IMR-90 (cell line): Measurements from ENCODE around the gene RAB18. TPM values are rescaled to one million over a fixed set of nuclear protein-coding genes. Genes with fewer than 3 reads are reported as not detected.

ENCODE experiments used
- ATAC-seq: fragments of 200-7000 bp; cut with Tn5 transposase; 2 replicates; pipeline ENCODE4 v1.9.1; 2020; ENCODE audit warnings: low read depth, mild to moderate bottlenecking, moderate library complexity
- BruUV-seq: library from RNA; stranded (reverse); fragments of 400-500 nt; replicated peaks from 2 replicates; lab custom pipeline; 2021; lab: Mats Ljungman, UMichigan
- CTCF ChIA-PET: fragments of 300-600 bp; formaldehyde crosslinking; extraction: SDS; loops from one replicate; lab custom pipeline; 2021; ENCODE audit warnings: antibody characterized with exemption; lab: Yijun Ruan, JAX
- POLR2A ChIA-PET: fragments of 300-600 bp; sonication (Branson Sonifier 250); formaldehyde crosslinking; loops from one replicate; lab custom pipeline; 2022; ENCODE audit warnings: antibody characterized with exemption; ENCODE audit not compliant: unreplicated experiment; lab: Charles Lee
- DNase-seq: peaks from one replicate; pipeline ENCODE4 v3.0.0; 2013
- H2AFZ ChIP-seq: replicated peaks from 2 replicates; pipeline ENCODE3; 2013; ENCODE audit warnings: low read length, mild to moderate bottlenecking; ENCODE audit not compliant: poor library complexity
- H2AK5ac ChIP-seq: 2 replicates; pipeline ENCODE4 v1.6.1; 2013; ENCODE audit warnings: low read depth, low read length, inconsistent platforms
- H2AK9ac ChIP-seq: replicated peaks from 2 replicates; pipeline ENCODE3; 2013; ENCODE audit warnings: mild to moderate bottlenecking, low read depth, low read length, moderate library complexity; ENCODE audit not compliant: poor library complexity
- H2BK120ac ChIP-seq: 2 replicates; pipeline ENCODE4 v1.6.1; 2013; ENCODE audit warnings: low read depth, low read length, inconsistent platforms
- H2BK15ac ChIP-seq: 3 replicates; pipeline ENCODE4 v1.6.1; 2013; ENCODE audit warnings: low read depth, low read length, inconsistent platforms
- H2BK20ac ChIP-seq: 2 replicates; pipeline ENCODE4 v1.6.1; 2013; ENCODE audit warnings: low read depth, mild to moderate bottlenecking, inconsistent platforms, low read length, moderate library complexity
- H2BK5ac ChIP-seq: 2 replicates; pipeline ENCODE4 v1.6.1; 2013; ENCODE audit warnings: mild to moderate bottlenecking, low read depth, low read length, inconsistent platforms; ENCODE audit not compliant: poor library complexity, severe bottlenecking
- H3K14ac ChIP-seq: replicated peaks from 2 replicates; pipeline ENCODE4 v1.6.1; 2013; ENCODE audit warnings: low read depth, low read length, inconsistent platforms
- H3K18ac ChIP-seq: 2 replicates; pipeline ENCODE4 v1.6.1; 2013; ENCODE audit warnings: low read depth, low read length, control low read depth
- H3K23ac ChIP-seq: 2 replicates; pipeline ENCODE4 v1.6.1; 2013; ENCODE audit warnings: low read depth, low read length, inconsistent platforms
- H3K27ac ChIP-seq: 2 replicates; pipeline ENCODE4 v1.5.1; 2013; ENCODE audit warnings: mild to moderate bottlenecking, control low read depth, low read length; ENCODE audit not compliant: insufficient read depth
- H3K27me3 ChIP-seq: 2 replicates; pipeline ENCODE4 v1.6.1; 2013; ENCODE audit warnings: low read length; ENCODE audit not compliant: control insufficient read depth, insufficient read depth
- H3K36me3 ChIP-seq: 2 replicates; pipeline ENCODE4 v1.6.1; 2013; ENCODE audit warnings: low read length, mixed read lengths; ENCODE audit not compliant: control insufficient read depth, insufficient read depth
- H3K4ac ChIP-seq: 2 replicates; pipeline ENCODE4 v1.6.1; 2013; ENCODE audit warnings: low read depth, low read length, inconsistent platforms
- H3K4me1 ChIP-seq: 2 replicates; pipeline ENCODE4 v1.6.1; 2013; ENCODE audit warnings: low read length, mixed read lengths; ENCODE audit not compliant: control insufficient read depth, insufficient read depth
- H3K4me2 ChIP-seq: 2 replicates; pipeline ENCODE4 v1.6.1; 2013; ENCODE audit warnings: low read depth, mild to moderate bottlenecking, control low read depth, low read length, moderate library complexity
- H3K4me3 ChIP-seq: 2 replicates; pipeline ENCODE4 v1.5.1; 2013; ENCODE audit warnings: low read depth, mild to moderate bottlenecking, control low read depth, low read length, moderate library complexity; ENCODE audit not compliant: insufficient read depth
- H3K56ac ChIP-seq: 2 replicates; pipeline ENCODE4 v1.6.1; 2013; ENCODE audit warnings: low read length, inconsistent platforms; ENCODE audit not compliant: insufficient read depth; ENCODE audit errors: extremely low read depth
- H3K79me1 ChIP-seq, 2 experiments: 2 replicates each; pipeline ENCODE4 v1.6.1; 2013; ENCODE audit warnings: low read length in 2 of 2, inconsistent platforms in 1 of 2, low read depth in 1 of 2
- H3K9ac ChIP-seq: 2 replicates; pipeline ENCODE4 v1.6.1; 2013; ENCODE audit warnings: low read depth, low read length, control low read depth
- H3K9me1 ChIP-seq: 2 replicates; pipeline ENCODE4 v1.6.1; 2013; ENCODE audit warnings: low read length, inconsistent platforms; ENCODE audit not compliant: insufficient read depth
- H3K9me3 ChIP-seq: 2 replicates; pipeline ENCODE4 v1.6.1; 2013; ENCODE audit warnings: low read length; ENCODE audit not compliant: control insufficient read depth, insufficient read depth
- H4K20me1 ChIP-seq: 2 replicates; pipeline ENCODE4 v1.6.1; 2013; ENCODE audit warnings: low read length, inconsistent platforms; ENCODE audit not compliant: insufficient read depth
- H4K5ac ChIP-seq: 2 replicates; pipeline ENCODE4 v1.6.1; 2013; ENCODE audit warnings: mild to moderate bottlenecking, low read depth, low read length, control low read depth
- H4K8ac ChIP-seq, 2 experiments: 2 replicates each; pipeline ENCODE4 v1.6.1; 2013; ENCODE audit warnings: low read depth in 2 of 2, low read length in 2 of 2, control low read depth in 1 of 2, inconsistent platforms in 1 of 2
- H4K91ac ChIP-seq: 2 replicates; pipeline ENCODE4 v1.6.1; 2013; ENCODE audit warnings: low read depth, low read length, inconsistent platforms; ENCODE audit not compliant: insufficient read depth
- CEBPB ChIP-seq: IDR thresholded peaks from 2 replicates; pipeline ENCODE4 v1.6.1; 2012; ENCODE audit warnings: low read depth, low read length, improper control_type of control experiment
- MAFK ChIP-seq: IDR thresholded peaks from 2 replicates; pipeline ENCODE4 v1.6.1; 2012; ENCODE audit warnings: low read depth, low read length, improper control_type of control experiment
- POLR2A ChIP-seq: IDR thresholded peaks from 2 replicates; pipeline ENCODE4 v1.6.1; 2012; ENCODE audit warnings: mild to moderate bottlenecking, low read depth, low read length
- USF2 ChIP-seq: fragments of 150-350 bp; IDR thresholded peaks from 2 replicates; pipeline ENCODE4 v1.6.1; 2017; ENCODE audit warnings: mild to moderate bottlenecking, antibody characterized with exemption, low read length, low read depth
- dilution Hi-C: fragments of 300-500 bp; cut with HindIII; formaldehyde crosslinking; loops from one replicate; pipeline ENCODE4 v1.14.3; 2018; ENCODE audit warnings: low sequenced_read_pairs; ENCODE audit not compliant: unreplicated experiment
- in situ Hi-C: fragments of 300-500 bp; cut with MboI; formaldehyde crosslinking; loops from 3 replicates; pipeline ENCODE4 v1.14.3; 2019; ENCODE audit warnings: low sequenced_read_pairs, inconsistent platforms, mixed read lengths
- intact Hi-C: fragments of 100-400 bp; cut with micrococcal nuclease; formaldehyde crosslinking; loops from 2 replicates; pipeline ENCODE4 v1.10.0; 2022
- polyA plus RNA-seq, 3 experiments: library from polyadenylated mRNA; depleted of rRNA; stranded (reverse); fragments of >200 nt; gene quantifications; 2 replicates each; pipeline ENCODE4 v1.2.3, GENCODE V29; 2012; ENCODE audit warnings: low replicate concordance in 1 of 3
- total RNA-seq: library from RNA; depleted of rRNA; stranded (reverse); fragments of >200 nt; gene quantifications from 2 replicates; pipeline ENCODE4 v1.2.3, GENCODE V29; 2012

The RAB18 gene
- total and polyA plus RNA-seq, 2 of the 4 experiments (the other 2 are of a cell fraction), result 17.6 to 38.8 TPM

DNA sequence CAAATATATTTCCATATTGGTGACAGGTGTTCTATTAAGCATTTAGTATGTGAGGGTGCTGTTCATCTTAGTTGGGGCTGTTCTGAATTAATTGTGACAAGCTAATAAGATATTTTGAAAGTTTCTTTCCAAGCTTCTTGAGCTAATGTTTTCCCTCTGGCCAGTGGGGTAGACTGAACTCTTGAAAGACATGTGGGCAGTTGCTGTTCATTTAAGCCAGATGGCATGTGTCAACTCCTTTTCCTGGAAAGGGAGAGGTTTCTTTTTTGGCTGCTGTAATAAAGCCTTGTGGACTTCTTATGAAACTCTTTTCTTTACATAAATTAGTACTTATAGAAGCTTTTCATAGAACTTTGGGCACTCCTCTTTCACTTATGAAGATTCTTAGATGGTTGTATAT lies 21.7 kb downstream of the RAB18 start:
- H2BK15ac ChIP-seq, result no peak overlapping the region
- no peaks in the 10 kb centered on the region; the same call in 1 of the 2 replicates for H3K9me1 ChIP-seq
- TF ChIP-seq POLR2A (no peak), MAFK (no peak), USF2 (no peak), CEBPB (no peak)
- no peak overlapping the region for H4K5ac ChIP-seq
- H3K4me3 ChIP-seq, result no peak overlapping the region
- H3K4me2 ChIP-seq, result no peak overlapping the region
- dilution Hi-C loops, result no loop called here
- POLR2A ChIA-PET, result no interaction called here
- H4K20me1 ChIP-seq, result peaks cover 40% of the 10 kb centered on the region
- DNase-seq (peak; percentile 47), ATAC-seq (peak; percentile 53)
- H3K36me3 ChIP-seq, result no peaks in the 10 kb centered on the region; the same call in 1 of the 2 replicates
- no peak overlapping the region for H2BK120ac ChIP-seq
- H3K27me3 ChIP-seq, result no peaks in the 10 kb centered on the region
- no peak overlapping the region for H3K14ac ChIP-seq
- H3K23ac ChIP-seq, result no peak overlapping the region
- no peak overlapping the region for H4K8ac ChIP-seq
- H3K56ac ChIP-seq, result no peak overlapping the region
- H2BK20ac ChIP-seq, result no peak overlapping the region
- H3K79me1 ChIP-seq, result peaks cover 11 to 47% of the 10 kb centered on the region in 2 experiments
- no peak overlapping the region for H3K18ac ChIP-seq
- H2AFZ ChIP-seq, result no peak overlapping the region
- H3K4me1 ChIP-seq, result peaks cover 3% of the 10 kb centered on the region; the same call in 1 of the 2 replicates
- no peak overlapping the region for H3K27ac ChIP-seq
- intact Hi-C loops, result loop anchor here (2.0 kb wide), 1 partner anchor 15 kb away; no protein-coding TSS in a partner anchor
- no peak overlapping the region for H2BK5ac ChIP-seq
- CTCF ChIA-PET, result no interaction called here
- H2AK5ac ChIP-seq, result no peak overlapping the region
- no peak overlapping the region for H2AK9ac ChIP-seq
- H3K9me3 ChIP-seq, result no peaks in the 10 kb centered on the region
- BruUV-seq, result no TSS peak
- no peak overlapping the region for H4K91ac ChIP-seq
- H3K9ac ChIP-seq, result no peak overlapping the region
- in situ Hi-C loops, result no loop called here
- no peak overlapping the region for H3K4ac ChIP-seq
